ENCODE data around the gene SLC25A25. TPM values are rescaled to one million over a fixed set of nuclear protein-coding genes. Genes with fewer than 3 reads are reported as not detected.

SLC25A25 gene
- total RNA-seq, 1 donor from 2014 or later = 9.7 TPM

GRCh38 chr9:128102861-128103588 is 35.0 kb downstream of the SLC25A25 start:
- peaks cover 20% of the 10 kb centered on the region for H3K4me1 Mint-ChIP-seq (ENCODE audit: low read depth)
- DNase-seq (ENCODE audit: low spot score, unreplicated experiment) = no peak
- H3K4me3 Mint-ChIP-seq (ENCODE audit: low read depth) = no peak overlapping the region
- no peaks in the 10 kb centered on the region for H3K27me3 Mint-ChIP-seq
- H3K9me3 Mint-ChIP-seq (ENCODE audit: low read depth) = no peaks in the 10 kb centered on the region
- peak overlapping the region; percentile 77 for H3K27ac Mint-ChIP-seq
- TF ChIP-seq CTCF (IDR thresholded peaks at IDR 0.05; ENCODE audit: unreplicated experiment) = no peak
- peaks cover 12% of the 10 kb centered on the region for H3K36me3 Mint-ChIP-seq (ENCODE audit: insufficient read depth)

- TF ChIP-seq CTCF (IDR thresholded peaks at IDR 0.05; ENCODE audit: unreplicated experiment) = peak; percentile 34
- peaks cover 17% of the 10 kb centered on the region for H3K4me1 Mint-ChIP-seq (ENCODE audit: low read depth)
- no peak for DNase-seq (ENCODE audit: low spot score, unreplicated experiment)
- peak overlapping the region; percentile 77 for H3K27ac Mint-ChIP-seq
- H3K4me3 Mint-ChIP-seq (ENCODE audit: low read depth) = no peak overlapping the region
- H3K27me3 Mint-ChIP-seq = no peaks in the 10 kb centered on the region
- no peaks in the 10 kb centered on the region for H3K9me3 Mint-ChIP-seq (ENCODE audit: low read depth)
- peaks cover 12% of the 10 kb centered on the region for H3K36me3 Mint-ChIP-seq (ENCODE audit: insufficient read depth)
Observed at GRCh38 chr9:128103589-128103962, 35.5 kb downstream of the SLC25A25 start.

GRCh38 chr9:128104171-128104618 is 36.2 kb downstream of the SLC25A25 start:
- TF ChIP-seq CTCF (IDR thresholded peaks at IDR 0.05; ENCODE audit: unreplicated experiment) = no peak
- H3K27ac Mint-ChIP-seq = peak overlapping the region; percentile 33

GRCh38 chr9:128105538-128106175 is 37.6 kb downstream of the SLC25A25 start:
- no peaks in the 10 kb centered on the region for H3K4me1 Mint-ChIP-seq (ENCODE audit: low read depth)
- peaks cover 12% of the 10 kb centered on the region for H3K36me3 Mint-ChIP-seq (ENCODE audit: insufficient read depth)
- no peak overlapping the region for H3K27ac Mint-ChIP-seq
- DNase-seq (ENCODE audit: low spot score, unreplicated experiment) = no peak
- no peaks in the 10 kb centered on the region for H3K27me3 Mint-ChIP-seq
- H3K4me3 Mint-ChIP-seq (ENCODE audit: low read depth) = no peak overlapping the region
- TF ChIP-seq CTCF (IDR thresholded peaks at IDR 0.05; ENCODE audit: unreplicated experiment) = no peak
- H3K9me3 Mint-ChIP-seq (ENCODE audit: low read depth) = no peaks in the 10 kb centered on the region

More at GRCh38 chr9:128104171-128104618, 36.2 kb downstream of the SLC25A25 start:
- Mint-ChIP-seq H3K36me3 (ENCODE audit: insufficient read depth) (peaks cover 12% of the 10 kb centered on the region), H3K27me3 (no peaks in the 10 kb centered on the region), H3K4me1 (ENCODE audit: low read depth) (peaks cover 11% of the 10 kb centered on the region), H3K9me3 (ENCODE audit: low read depth) (no peaks in the 10 kb centered on the region), H3K4me3 (ENCODE audit: low read depth) (no peak overlapping the region)
- DNase-seq (ENCODE audit: low spot score, unreplicated experiment) = no peak

- no peak for TF ChIP-seq CTCF (IDR thresholded peaks at IDR 0.05; ENCODE audit: unreplicated experiment)
- Mint-ChIP-seq H3K27ac (peak overlapping the region; percentile 81), H3K27me3 (no peaks in the 10 kb centered on the region), H3K36me3 (ENCODE audit: insufficient read depth) (peaks cover 10% of the 10 kb centered on the region), H3K9me3 (ENCODE audit: low read depth) (no peaks in the 10 kb centered on the region), H3K4me1 (ENCODE audit: low read depth) (no peaks in the 10 kb centered on the region), H3K4me3 (ENCODE audit: low read depth) (no peak overlapping the region)
- DNase-seq (ENCODE audit: low spot score, unreplicated experiment) = no peak
Observed at GRCh38 chr9:128106181-128106939, 38.3 kb downstream of the SLC25A25 start.
